Mesodermal cell (in vitro differentiated cells): ENCODE results near the gene RRAS2.

ENCODE experiments used
- H3K27ac ChIP-seq: 2 replicates; pipeline ENCODE4 v1.7.0; 2013; ENCODE audit warnings: mild to moderate bottlenecking, low read depth, low read length, moderate library complexity; ENCODE audit not compliant: severe bottlenecking
- H3K36me3 ChIP-seq: 2 replicates; pipeline ENCODE4 v1.7.1; 2013; ENCODE audit warnings: mild to moderate bottlenecking, low read length, moderate library complexity; ENCODE audit not compliant: control insufficient read depth, insufficient read depth
- H3K4me1 ChIP-seq: one replicate; pipeline ENCODE4 v1.7.1; 2013; ENCODE audit warnings: mild to moderate bottlenecking, low read length; ENCODE audit not compliant: insufficient read depth, control insufficient read depth, poor library complexity, severe bottlenecking
- H3K4me3 ChIP-seq: 2 replicates; pipeline ENCODE4 v1.7.0; 2013; ENCODE audit warnings: low read length, control low read depth, mild to moderate bottlenecking; ENCODE audit not compliant: insufficient read depth, poor library complexity, severe bottlenecking; ENCODE audit errors: extremely low read depth
- H3K9me3 ChIP-seq: 2 replicates; pipeline ENCODE4 v1.7.1; 2013; ENCODE audit warnings: mild to moderate bottlenecking, low read length, moderate library complexity; ENCODE audit not compliant: control insufficient read depth
- WGBS, 2 experiments: methylation state at CpG; one replicate each; pipeline ENCODE4 v1.1.5; 2013; ENCODE audit warnings: missing lambda C conversion rate in 2 of 2; ENCODE audit not compliant: insufficient coverage in 2 of 2; 5-methylcytosine and 5-hydroxymethylcytosine counted together

Gene RRAS2

DNA sequence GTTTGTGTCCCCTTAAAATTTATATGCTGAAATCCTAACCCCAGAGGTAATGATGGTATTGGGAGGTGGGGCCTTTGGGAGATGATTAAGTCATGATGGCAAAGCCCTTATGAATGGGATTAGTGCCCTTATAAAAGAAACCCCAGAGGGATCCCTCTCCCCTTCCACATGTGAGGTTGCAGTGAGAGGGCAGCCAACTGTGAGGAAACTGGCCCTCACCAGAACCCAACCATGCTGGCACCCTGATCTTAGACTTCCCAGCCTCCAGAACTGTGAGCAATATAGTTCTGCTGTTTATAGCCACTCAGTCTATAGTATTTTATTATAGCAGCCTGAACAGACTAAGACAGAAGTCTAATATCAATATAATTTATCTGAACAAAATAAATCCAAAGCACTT, 27.1 kb upstream of the RRAS2 start:
- no peaks in the 10 kb centered on the region for H3K9me3 ChIP-seq
- H3K27ac ChIP-seq, result no peak overlapping the region
- no peak overlapping the region for H3K4me3 ChIP-seq
- H3K4me1 ChIP-seq, result peaks cover 9% of the 10 kb centered on the region
- H3K36me3 ChIP-seq, result no peaks in the 10 kb centered on the region

DNA sequence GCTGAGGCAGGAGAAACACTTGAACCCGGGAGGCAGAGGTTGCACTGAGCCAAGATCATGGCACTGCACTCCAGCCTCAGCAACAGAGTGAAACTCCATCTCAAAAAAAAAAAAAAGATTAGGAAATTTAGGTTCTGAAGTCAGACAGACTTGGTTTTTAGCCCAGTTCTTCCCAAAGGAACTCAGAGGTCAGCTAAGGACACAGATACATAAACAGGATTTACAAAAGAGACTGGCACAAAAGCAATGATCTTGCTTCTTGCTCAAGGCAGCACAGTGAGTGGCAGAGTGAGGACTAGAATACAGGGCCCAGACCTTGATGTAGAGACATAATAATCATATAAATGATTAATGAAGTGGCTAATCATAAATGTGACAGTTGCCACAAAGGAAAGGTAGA, 25.4 kb upstream of the RRAS2 start:
- H3K27ac ChIP-seq, result no peak overlapping the region
- 88% methylated on average over 1 of the region's 1 CpG; no CpG with 5 or more reads in 1 of the 2 experiments for whole genome bisulfite sequencing, 2 experiments

DNA sequence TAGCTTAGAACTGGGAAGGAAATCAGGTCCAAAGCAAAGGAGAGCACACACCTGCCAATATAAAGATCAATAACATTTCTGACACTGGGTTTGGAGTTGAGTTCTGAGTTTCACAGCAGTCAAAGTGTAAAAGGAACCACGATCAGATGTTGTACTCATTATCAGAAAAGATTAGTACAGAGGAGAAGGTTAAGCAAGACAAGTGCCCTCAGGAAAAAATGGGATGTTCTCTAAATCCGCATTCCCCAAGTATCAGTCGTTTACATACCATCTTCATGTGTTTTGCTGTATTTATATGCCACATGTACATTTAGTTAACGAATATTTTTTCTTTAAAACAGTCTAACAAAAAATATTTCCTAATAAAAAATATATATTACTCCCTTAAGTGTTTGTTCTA, 23.0 kb upstream of the RRAS2 start:
- Histone ChIP-seq H3K27ac (no peak overlapping the region), H3K4me3 (no peak overlapping the region), H3K9me3 (no peaks in the 10 kb centered on the region), H3K4me1 (peaks cover 4% of the 10 kb centered on the region), H3K36me3 (no peaks in the 10 kb centered on the region)
- 91% methylated on average over 1 of the region's 4 CpGs; no CpG with 5 or more reads in 1 of the 2 experiments for WGBS, 2 experiments

More for the DNA sequence above, 25.4 kb upstream of the RRAS2 start:
- Histone ChIP-seq H3K9me3 (no peaks in the 10 kb centered on the region), H3K4me3 (no peak overlapping the region), H3K4me1 (peaks cover 9% of the 10 kb centered on the region), H3K36me3 (no peaks in the 10 kb centered on the region)

DNA sequence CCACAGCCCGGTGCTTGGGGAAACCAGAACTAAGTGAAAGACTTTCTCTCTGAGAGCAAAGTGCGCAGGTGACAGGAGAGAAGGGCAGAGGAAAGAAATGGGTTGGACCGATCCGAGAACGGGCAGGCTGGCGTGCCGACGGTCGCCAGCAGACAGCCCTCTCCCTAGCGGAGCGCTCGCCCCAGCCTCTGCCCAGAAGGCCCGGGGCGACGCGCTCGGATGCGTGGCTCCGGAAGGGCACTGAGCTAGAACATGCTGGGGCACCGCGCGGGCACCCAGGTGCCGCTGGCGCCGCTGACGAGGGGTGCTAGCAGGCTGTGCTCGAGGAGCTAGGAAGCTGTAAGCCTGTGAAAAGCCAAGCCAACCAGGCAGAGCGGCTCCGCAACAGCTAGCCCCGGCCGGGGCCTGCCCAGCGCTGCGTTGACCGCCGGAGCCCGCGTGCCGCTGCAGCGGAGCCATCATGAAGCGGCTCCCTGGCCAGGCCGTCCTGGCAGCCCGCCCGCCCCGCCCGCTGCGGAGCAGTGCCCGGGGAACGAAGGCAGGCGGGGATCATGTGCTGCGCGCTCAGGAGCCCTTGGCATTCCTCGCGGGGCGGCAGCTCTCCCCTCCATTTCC, 22.1 kb upstream of the RRAS2 start:
- 2% methylated on average over 32 to 48 of the region's 54 CpGs for WGBS, 2 experiments
- Histone ChIP-seq H3K36me3 (no peaks in the 10 kb centered on the region), H3K27ac (no peak overlapping the region), H3K9me3 (no peaks in the 10 kb centered on the region), H3K4me3 (peak overlapping the region; percentile 40), H3K4me1 (no peaks in the 10 kb centered on the region)

DNA sequence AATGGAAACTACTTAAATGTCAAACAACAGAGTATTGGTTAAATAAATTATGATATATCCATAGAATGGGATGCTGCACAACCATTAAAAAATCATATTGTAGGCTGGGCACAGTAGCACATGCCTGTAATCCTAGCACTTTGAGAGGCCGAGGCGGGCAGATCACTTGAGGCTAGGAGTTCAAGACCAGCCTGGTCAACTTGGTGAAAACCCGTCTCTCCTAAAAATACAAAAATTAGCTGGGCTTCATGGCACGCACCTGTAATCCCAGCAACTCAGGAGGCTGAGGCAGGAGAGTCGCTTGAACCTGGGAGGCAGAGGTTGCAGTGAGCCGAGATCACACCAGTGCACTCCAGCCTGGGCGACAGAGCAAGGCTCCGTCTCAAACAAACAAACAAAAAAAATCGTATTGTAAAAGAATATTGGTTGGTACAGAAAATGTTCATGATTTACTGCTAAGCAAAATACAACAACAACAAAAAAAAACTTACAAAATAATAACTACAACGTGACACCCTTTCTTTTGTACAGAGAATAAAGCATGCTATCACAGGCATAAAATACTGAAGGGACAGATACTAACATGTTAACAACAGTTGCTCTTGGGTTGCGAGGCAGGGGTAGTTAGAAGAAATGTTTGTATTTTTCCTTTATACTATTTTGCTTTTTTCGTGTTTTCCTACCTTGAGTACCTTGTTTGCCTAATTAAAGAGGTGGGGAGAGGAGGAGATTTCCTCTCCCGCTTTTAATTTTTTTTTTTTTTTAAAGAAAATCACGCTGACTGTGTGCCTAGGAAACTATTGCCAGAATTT, 21.3 kb upstream of the RRAS2 start:
- Histone ChIP-seq H3K4me3 (peak overlapping the region; percentile 40), H3K4me1 (no peaks in the 10 kb centered on the region), H3K27ac (no peak overlapping the region), H3K36me3 (no peaks in the 10 kb centered on the region), H3K9me3 (no peaks in the 10 kb centered on the region)
- WGBS, 2 experiments, result 88 to 89% methylated on average over 5 to 6 of the region's 14 CpGs

DNA sequence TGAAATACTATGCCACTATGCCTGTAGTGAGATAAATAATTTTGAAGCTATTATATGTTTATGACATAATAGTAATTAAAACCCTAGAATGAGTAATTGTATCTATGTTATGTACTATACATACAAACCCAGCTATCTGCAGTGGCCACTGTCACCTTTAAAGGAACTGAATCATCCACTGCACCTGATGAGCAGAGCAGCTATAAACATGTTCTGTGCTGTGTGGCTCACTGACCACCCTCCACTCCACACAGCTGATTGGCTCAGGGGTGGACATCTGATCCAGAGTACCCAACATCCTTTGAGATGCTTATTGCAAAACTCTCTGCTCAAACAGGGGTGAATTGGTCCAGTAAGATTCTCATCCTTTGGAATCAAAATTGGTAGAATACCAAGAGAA, 19.2 kb upstream of the RRAS2 start:
- no peak overlapping the region for H3K27ac ChIP-seq
- no peaks in the 10 kb centered on the region for H3K4me1 ChIP-seq
- no peaks in the 10 kb centered on the region for H3K36me3 ChIP-seq
- H3K9me3 ChIP-seq, result no peaks in the 10 kb centered on the region
- H3K4me3 ChIP-seq, result no peak overlapping the region

DNA sequence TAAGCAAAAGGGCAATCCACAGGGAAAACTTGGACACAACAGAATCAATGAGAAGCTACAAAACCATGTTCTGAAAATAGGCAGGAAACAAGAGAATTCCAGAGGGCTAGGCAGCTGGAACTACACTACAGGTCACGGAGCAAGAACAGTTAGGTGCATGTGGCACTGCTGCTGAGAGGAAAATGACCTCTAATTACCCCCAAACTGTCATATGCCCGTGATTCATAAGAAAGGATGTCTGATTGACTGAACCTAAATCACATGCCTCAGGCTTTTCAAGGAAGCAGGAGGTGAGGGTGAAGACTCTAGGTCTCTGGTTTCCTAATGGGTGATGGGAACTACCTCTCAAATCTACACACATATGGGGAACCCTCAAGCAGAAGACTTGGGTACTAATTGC, 17.9 kb upstream of the RRAS2 start:
- no peak overlapping the region for H3K4me3 ChIP-seq
- no peaks in the 10 kb centered on the region for H3K9me3 ChIP-seq
- WGBS, 2 experiments, result 100% methylated on average over 1 of the region's 2 CpGs; no CpG with 5 or more reads in 1 of the 2 experiments
- H3K27ac ChIP-seq, result no peak overlapping the region
- no peaks in the 10 kb centered on the region for H3K4me1 ChIP-seq
- H3K36me3 ChIP-seq, result no peaks in the 10 kb centered on the region

DNA sequence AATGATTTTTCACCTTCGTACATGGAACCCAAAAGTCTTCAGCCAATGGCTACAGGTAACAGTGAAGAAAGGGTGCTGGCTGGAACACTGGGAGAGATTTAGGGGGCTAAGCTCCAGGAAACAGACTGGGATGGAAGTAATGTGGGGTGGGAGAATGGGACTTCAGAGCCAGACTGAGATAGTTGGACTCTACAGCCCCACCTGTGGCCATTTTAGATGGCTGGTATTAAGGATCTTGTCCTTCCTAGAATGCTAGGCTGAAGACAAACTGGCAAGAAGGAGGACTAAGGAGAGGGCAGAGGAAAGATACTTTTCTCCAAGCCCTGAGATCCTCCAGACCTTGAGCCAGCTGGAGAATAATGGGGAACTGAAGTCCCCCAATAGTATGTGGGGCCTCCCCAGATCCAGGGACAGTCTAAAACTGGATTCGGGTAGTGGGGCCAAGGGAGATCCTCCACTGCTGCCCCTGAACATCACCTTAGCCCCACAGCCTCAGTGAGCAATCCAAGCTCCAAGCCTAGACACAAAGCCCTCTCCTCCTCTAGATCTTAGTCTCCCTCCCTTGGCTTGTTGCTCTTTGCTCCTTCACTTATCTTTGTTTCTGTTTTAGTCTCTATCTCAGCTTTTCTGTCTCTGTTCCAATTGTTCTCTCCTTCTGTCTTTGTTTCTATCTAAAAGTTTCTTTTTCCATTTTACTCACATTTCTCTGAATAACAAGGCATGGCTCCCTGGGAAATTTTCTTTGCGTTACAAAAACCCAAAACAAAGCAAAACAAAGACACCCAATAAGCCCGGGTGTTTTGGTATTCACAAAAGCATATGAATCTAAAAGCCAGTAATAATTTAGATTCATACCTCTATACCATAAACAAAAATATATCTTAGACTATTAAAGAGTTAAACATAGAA, 16.2 kb upstream of the RRAS2 start:
- Histone ChIP-seq H3K9me3 (no peaks in the 10 kb centered on the region), H3K4me3 (no peak overlapping the region), H3K27ac (no peak overlapping the region), H3K36me3 (no peaks in the 10 kb centered on the region), H3K4me1 (no peaks in the 10 kb centered on the region)
- 100% methylated on average over 1 to 2 of the region's 4 CpGs for WGBS, 2 experiments

DNA sequence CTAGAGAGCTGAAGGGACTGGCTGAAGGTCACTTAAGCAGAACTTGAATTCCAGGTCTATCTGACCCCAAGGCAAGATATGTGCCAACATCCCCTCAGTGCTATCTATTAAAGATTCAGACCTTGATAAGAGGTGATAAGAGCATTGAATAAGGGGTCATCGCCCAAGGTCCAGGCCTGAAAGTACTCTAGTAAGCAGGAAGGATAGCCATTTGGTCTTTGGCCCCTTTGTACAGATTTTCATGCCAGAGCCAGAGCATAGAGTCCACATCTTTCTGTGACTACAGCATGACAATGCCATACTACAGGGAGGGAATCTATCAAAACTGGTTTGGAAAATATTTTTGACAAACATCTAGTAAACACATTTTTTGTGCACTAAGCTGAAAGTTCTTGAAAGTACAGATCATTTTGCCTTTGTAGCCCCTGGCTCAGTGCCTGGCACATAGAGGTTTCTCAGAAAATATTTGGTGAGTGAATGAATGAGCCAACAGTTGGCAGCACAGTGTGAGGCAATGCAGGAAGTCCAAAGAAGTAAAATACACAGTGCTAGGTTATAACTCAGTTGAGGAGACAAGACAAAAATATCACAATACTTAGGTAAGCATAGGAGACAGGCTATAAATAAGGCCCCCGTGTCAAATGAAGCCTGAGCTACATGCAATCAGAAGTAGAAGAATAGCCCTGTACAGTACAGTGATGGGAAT, 15.1 kb upstream of the RRAS2 start:
- WGBS, 2 experiments, result 80 to 90% methylated on average over 2 of the region's 2 CpGs
- peaks cover 4% of the 10 kb centered on the region for H3K4me1 ChIP-seq
- H3K27ac ChIP-seq, result no peak overlapping the region
- H3K36me3 ChIP-seq, result no peaks in the 10 kb centered on the region
- no peaks in the 10 kb centered on the region for H3K9me3 ChIP-seq
- no peak overlapping the region for H3K4me3 ChIP-seq

DNA sequence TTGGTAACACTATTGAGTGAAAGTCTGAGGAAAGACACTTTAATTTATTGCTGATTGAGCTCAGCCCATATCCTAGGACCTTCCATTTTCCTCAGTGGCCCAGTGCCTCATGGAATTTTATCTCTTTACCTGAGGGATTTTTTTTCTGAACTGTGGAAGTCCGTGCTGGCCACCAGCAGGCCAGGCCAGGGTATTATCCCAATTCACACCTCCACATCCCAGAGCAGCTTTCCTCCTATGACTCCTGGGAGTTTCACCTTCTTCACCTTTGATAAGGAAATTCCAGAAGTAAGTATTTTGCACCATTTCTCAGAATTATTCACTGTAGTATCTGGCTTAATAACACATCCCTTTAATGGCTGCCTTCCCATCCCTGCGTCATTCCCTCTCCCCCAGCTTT, 13.0 kb upstream of the RRAS2 start:
- H3K27ac ChIP-seq, result no peak overlapping the region
- no peaks in the 10 kb centered on the region for H3K9me3 ChIP-seq
- no peaks in the 10 kb centered on the region for H3K36me3 ChIP-seq
- 83 to 88% methylated on average over 2 of the region's 2 CpGs for WGBS, 2 experiments
- H3K4me1 ChIP-seq, result peaks cover 6% of the 10 kb centered on the region
- no peak overlapping the region for H3K4me3 ChIP-seq
